Measurements from ENCODE around the gene RABGAP1L. TPM values are rescaled to one million over a fixed set of nuclear protein-coding genes. Genes with fewer than 3 reads are reported as not detected.
A peak's percentile ranks its signal among the peaks of the same experiment; 100 is the strongest.

The RABGAP1L gene
- total and polyA plus RNA-seq, 12 donors = 13.0 to 167 (median 109) TPM

DNA sequence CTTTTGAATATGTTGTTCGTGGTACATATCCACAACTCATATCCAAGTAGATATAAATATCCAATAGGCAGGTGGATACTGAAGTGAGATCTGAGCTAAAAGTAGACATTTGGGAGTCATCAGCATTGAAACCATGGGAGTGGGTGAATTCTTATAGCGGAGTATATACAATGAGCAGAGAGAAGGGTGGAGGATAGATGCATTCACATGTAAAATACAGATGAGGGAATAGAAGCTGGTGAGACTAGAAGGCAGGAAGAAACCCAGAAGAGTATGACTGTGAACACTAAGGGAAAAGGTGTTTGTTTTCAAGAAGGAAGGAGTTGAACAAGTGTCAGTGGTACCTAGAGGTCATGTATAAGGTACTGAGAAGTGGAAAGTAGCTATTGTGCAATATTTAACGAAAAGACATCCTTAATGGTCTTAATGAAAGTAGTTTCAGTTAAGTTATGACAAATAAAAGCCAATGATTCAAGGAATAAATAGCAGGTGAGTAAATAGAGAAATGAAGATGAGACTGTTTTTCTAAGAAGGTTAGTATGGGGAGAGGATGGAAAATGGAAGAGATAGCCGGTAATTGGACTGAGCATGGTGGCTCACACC, 658.8 kb downstream of the RABGAP1L start:
- peaks cover 0 to 5% (median 0%) of the 10 kb centered on the region in 9 donors for H3K36me3 ChIP-seq
- intact Hi-C loops (cut with DNase I) = no loop called here
- 66 to 72% methylated on average over 4 of the region's 4 CpGs for WGBS, 2 donors
- no peak overlapping the region for H3K4me3 ChIP-seq
- no peak overlapping the region for H3K27ac ChIP-seq
- H3K9me3 ChIP-seq = no peaks in the 10 kb centered on the region
- peaks cover 0 to 15% (median 4%) of the 10 kb centered on the region in 9 donors for H3K4me1 ChIP-seq
- ATAC-seq (no peak), DNase-seq (no peak)
- TF ChIP-seq, protein P1, sequence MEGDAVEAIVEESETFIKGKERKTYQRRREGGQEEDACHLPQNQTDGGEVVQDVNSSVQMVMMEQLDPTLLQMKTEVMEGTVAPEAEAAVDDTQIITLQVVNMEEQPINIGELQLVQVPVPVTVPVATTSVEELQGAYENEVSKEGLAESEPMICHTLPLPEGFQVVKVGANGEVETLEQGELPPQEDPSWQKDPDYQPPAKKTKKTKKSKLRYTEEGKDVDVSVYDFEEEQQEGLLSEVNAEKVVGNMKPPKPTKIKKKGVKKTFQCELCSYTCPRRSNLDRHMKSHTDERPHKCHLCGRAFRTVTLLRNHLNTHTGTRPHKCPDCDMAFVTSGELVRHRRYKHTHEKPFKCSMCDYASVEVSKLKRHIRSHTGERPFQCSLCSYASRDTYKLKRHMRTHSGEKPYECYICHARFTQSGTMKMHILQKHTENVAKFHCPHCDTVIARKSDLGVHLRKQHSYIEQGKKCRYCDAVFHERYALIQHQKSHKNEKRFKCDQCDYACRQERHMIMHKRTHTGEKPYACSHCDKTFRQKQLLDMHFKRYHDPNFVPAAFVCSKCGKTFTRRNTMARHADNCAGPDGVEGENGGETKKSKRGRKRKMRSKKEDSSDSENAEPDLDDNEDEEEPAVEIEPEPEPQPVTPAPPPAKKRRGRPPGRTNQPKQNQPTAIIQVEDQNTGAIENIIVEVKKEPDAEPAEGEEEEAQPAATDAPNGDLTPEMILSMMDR (IDR thresholded peaks at IDR 0.05) = no peak
- H3K27me3 ChIP-seq = no peaks in the 10 kb centered on the region

DNA sequence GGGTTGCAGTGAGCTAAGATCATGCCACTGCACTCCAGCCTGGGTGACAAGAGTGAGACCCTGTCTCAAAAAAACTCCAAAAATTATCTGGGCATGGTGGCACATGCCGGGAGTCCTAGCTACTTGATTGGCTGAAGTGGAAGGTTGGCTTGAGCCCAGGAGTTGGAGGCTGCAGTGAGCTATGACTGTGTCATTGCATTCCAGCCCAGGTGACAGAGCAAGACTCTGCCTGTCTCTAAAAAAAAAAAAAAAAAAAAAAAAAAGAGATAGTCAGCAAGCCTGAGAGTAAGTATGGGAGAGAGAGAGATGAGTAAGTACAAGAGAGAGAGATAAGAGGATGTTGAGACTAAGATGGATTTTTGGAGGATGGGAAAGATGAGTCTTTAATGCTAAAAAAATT, 659.6 kb downstream of the RABGAP1L start:
- Histone ChIP-seq H3K4me3 (no peak overlapping the region), H3K4me1 (peaks cover 0 to 15% (median 4%) of the 10 kb centered on the region in 9 donors), H3K36me3 (no peaks in the 10 kb centered on the region), H3K27me3 (no peaks in the 10 kb centered on the region), H3K27ac (no peak overlapping the region), H3K9me3 (no peaks in the 10 kb centered on the region)
- intact Hi-C loops (cut with DNase I) = no loop called here
- ATAC-seq (peak in 3 of 8 donors; percentile 39 to 85 (median 67)), DNase-seq (peak in 1 of 2 donors; percentile 23)
- TF ChIP-seq, protein P1 (IDR thresholded peaks at IDR 0.05) = no peak
- 46 to 71% methylated on average over 1 of the region's 1 CpG for WGBS, 2 donors

DNA sequence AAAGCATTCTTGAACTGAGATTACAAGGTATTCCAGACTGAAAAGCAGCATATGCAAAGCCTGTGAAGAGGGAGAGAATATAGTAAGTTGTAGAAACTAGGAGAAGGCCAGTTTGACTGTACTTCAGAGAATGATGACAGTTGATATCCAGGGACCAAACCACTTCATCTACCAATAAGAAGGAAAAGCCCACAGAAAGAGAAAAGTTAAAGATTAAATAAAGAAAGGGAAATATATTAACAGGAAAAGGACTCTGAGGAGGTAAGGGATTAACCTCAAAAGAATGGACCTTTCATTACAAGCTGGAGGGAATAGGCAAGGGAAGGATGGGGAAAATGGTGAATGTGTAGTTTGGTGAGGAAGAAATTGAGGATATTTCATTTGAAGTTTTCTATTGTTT, 660.3 kb downstream of the RABGAP1L start:
- intact Hi-C loops (cut with DNase I) = no loop called here
- TF ChIP-seq, protein P1 (IDR thresholded peaks at IDR 0.05) = no peak
- no peak for ATAC-seq

GRCh38 chr1:174825127-174825526, 665.8 kb downstream of the RABGAP1L start:
- no peaks in the 10 kb centered on the region for H3K9me3 ChIP-seq
- no peak overlapping the region for H3K4me3 ChIP-seq
- no peak for ATAC-seq
- H3K36me3 ChIP-seq = peaks cover 0 to 7% (median 0%) of the 10 kb centered on the region in 9 donors
- TF ChIP-seq, protein P1 (IDR thresholded peaks at IDR 0.05) = no peak
- intact Hi-C loops (cut with DNase I) = no loop called here
- WGBS, 2 donors = 46 to 49% methylated on average over 4 of the region's 4 CpGs
- H3K27ac ChIP-seq = no peak overlapping the region
- DNase-seq = no peak
- H3K4me1 ChIP-seq = peaks cover 0 to 8% (median 0%) of the 10 kb centered on the region in 9 donors
- no peaks in the 10 kb centered on the region for H3K27me3 ChIP-seq

More for the DNA sequence above, 660.3 kb downstream of the RABGAP1L start:
- H3K27ac ChIP-seq = no peak overlapping the region
- no peaks in the 10 kb centered on the region for H3K27me3 ChIP-seq
- H3K4me1 ChIP-seq = peaks cover 0 to 15% (median 4%) of the 10 kb centered on the region in 9 donors
- H3K36me3 ChIP-seq = no peaks in the 10 kb centered on the region
- no peak for DNase-seq
- no peaks in the 10 kb centered on the region for H3K9me3 ChIP-seq
- H3K4me3 ChIP-seq = no peak overlapping the region
